ENCODE measurements around the gene NUP188. TPM values are rescaled to one million over a fixed set of nuclear protein-coding genes. Genes with fewer than 3 reads are reported as not detected.

The NUP188 gene
- polyA plus RNA-seq, 1 donor from 2014 or later, result 24.0 TPM

- no peaks in the 10 kb centered on the region for H3K9me3 ChIP-seq (ENCODE audit: low read length)
- H2AFZ ChIP-seq (ENCODE audit: low read depth, low read length), result no peak overlapping the region
- H3K4me2 ChIP-seq (ENCODE audit: low read length), result no peak overlapping the region
- H3K36me3 ChIP-seq (ENCODE audit: insufficient read depth, low read length), result no peaks in the 10 kb centered on the region
- H3K27ac ChIP-seq (ENCODE audit: low read length), result no peak overlapping the region
- no peak overlapping the region for H3K9ac ChIP-seq (ENCODE audit: low read length)
- H3K79me2 ChIP-seq (replicated peaks; ENCODE audit: insufficient read depth, low read length), result no peaks in the 10 kb centered on the region
- no peaks in the 10 kb centered on the region for H3K27me3 ChIP-seq (ENCODE audit: insufficient read depth, low read depth, low read length)
- H3K4me3 ChIP-seq (ENCODE audit: low read length), result no peak overlapping the region
- no peaks in the 10 kb centered on the region for H3K9me2 ChIP-seq (ENCODE audit: insufficient read depth, low read length)
- no peak for TF ChIP-seq EP300 (conservative IDR thresholded peaks at IDR 0.05; ENCODE audit: poor library complexity, severe bottlenecking)
- no peak for TF ChIP-seq POLR2AphosphoS5 (IDR thresholded peaks at IDR 0.05)
- TF ChIP-seq MXI1 (conservative IDR thresholded peaks at IDR 0.05; ENCODE audit: poor library complexity, severe bottlenecking), result no peak
- TF ChIP-seq, protein P1, sequence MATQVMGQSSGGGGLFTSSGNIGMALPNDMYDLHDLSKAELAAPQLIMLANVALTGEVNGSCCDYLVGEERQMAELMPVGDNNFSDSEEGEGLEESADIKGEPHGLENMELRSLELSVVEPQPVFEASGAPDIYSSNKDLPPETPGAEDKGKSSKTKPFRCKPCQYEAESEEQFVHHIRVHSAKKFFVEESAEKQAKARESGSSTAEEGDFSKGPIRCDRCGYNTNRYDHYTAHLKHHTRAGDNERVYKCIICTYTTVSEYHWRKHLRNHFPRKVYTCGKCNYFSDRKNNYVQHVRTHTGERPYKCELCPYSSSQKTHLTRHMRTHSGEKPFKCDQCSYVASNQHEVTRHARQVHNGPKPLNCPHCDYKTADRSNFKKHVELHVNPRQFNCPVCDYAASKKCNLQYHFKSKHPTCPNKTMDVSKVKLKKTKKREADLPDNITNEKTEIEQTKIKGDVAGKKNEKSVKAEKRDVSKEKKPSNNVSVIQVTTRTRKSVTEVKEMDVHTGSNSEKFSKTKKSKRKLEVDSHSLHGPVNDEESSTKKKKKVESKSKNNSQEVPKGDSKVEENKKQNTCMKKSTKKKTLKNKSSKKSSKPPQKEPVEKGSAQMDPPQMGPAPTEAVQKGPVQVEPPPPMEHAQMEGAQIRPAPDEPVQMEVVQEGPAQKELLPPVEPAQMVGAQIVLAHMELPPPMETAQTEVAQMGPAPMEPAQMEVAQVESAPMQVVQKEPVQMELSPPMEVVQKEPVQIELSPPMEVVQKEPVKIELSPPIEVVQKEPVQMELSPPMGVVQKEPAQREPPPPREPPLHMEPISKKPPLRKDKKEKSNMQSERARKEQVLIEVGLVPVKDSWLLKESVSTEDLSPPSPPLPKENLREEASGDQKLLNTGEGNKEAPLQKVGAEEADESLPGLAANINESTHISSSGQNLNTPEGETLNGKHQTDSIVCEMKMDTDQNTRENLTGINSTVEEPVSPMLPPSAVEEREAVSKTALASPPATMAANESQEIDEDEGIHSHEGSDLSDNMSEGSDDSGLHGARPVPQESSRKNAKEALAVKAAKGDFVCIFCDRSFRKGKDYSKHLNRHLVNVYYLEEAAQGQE (IDR thresholded peaks at IDR 0.05; ENCODE audit: borderline replicate concordance), result no peak
- TF ChIP-seq RAD21 (conservative IDR thresholded peaks at IDR 0.05), result no peak
- TF ChIP-seq, protein P2, sequence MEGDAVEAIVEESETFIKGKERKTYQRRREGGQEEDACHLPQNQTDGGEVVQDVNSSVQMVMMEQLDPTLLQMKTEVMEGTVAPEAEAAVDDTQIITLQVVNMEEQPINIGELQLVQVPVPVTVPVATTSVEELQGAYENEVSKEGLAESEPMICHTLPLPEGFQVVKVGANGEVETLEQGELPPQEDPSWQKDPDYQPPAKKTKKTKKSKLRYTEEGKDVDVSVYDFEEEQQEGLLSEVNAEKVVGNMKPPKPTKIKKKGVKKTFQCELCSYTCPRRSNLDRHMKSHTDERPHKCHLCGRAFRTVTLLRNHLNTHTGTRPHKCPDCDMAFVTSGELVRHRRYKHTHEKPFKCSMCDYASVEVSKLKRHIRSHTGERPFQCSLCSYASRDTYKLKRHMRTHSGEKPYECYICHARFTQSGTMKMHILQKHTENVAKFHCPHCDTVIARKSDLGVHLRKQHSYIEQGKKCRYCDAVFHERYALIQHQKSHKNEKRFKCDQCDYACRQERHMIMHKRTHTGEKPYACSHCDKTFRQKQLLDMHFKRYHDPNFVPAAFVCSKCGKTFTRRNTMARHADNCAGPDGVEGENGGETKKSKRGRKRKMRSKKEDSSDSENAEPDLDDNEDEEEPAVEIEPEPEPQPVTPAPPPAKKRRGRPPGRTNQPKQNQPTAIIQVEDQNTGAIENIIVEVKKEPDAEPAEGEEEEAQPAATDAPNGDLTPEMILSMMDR (IDR thresholded peaks at IDR 0.05; ENCODE audit: poor library complexity, severe bottlenecking), result no peak
- no peak for TF ChIP-seq TAF1 (IDR thresholded peaks at IDR 0.05; ENCODE audit: low read depth)
- TF ChIP-seq EZH2 (IDR thresholded peaks at IDR 0.05; ENCODE audit: borderline replicate concordance, insufficient read depth, low read length, poor library complexity, severe bottlenecking), result no peak
- no peak for TF ChIP-seq SMC3 (conservative IDR thresholded peaks at IDR 0.05; ENCODE audit: poor library complexity)
- no peaks in the 10 kb centered on the region for H4K20me1 ChIP-seq (ENCODE audit: insufficient read depth)
- H3F3A ChIP-seq (ENCODE audit: insufficient read depth, low read length, poor library complexity, severe bottlenecking), result no peaks in the 10 kb centered on the region
Measured at GRCh38 chr9:128933731-128934130, 13.8 kb upstream of the NUP188 start.

GRCh38 chr9:128936171-128936865 is 11.2 kb upstream of the NUP188 start:
- Histone ChIP-seq H3K79me2 (replicated peaks; ENCODE audit: insufficient read depth, low read length) (no peaks in the 10 kb centered on the region), H3K27ac (ENCODE audit: low read length) (no peak overlapping the region), H3K36me3 (ENCODE audit: insufficient read depth, low read length) (no peaks in the 10 kb centered on the region), H3K9me3 (ENCODE audit: low read length) (no peaks in the 10 kb centered on the region), H4K20me1 (ENCODE audit: insufficient read depth) (no peaks in the 10 kb centered on the region), H2AFZ (ENCODE audit: low read depth, low read length) (no peak overlapping the region), H3K4me2 (ENCODE audit: low read length) (no peak overlapping the region), H3K27me3 (ENCODE audit: insufficient read depth, low read depth, low read length) (no peaks in the 10 kb centered on the region), H3K9me2 (ENCODE audit: insufficient read depth, low read length) (no peaks in the 10 kb centered on the region), H3F3A (ENCODE audit: insufficient read depth, low read length, poor library complexity, severe bottlenecking) (no peaks in the 10 kb centered on the region), H3K4me3 (ENCODE audit: low read length) (no peak overlapping the region), H3K9ac (ENCODE audit: low read length) (no peak overlapping the region)
- TF ChIP-seq, protein P2 (IDR thresholded peaks at IDR 0.05; ENCODE audit: poor library complexity, severe bottlenecking), result no peak
- TF ChIP-seq RAD21 (conservative IDR thresholded peaks at IDR 0.05) (no peak), SMC3 (conservative IDR thresholded peaks at IDR 0.05; ENCODE audit: poor library complexity) (no peak), EZH2 (IDR thresholded peaks at IDR 0.05; ENCODE audit: borderline replicate concordance, insufficient read depth, low read length, poor library complexity, severe bottlenecking) (no peak), TAF1 (IDR thresholded peaks at IDR 0.05; ENCODE audit: low read depth) (no peak), EP300 (conservative IDR thresholded peaks at IDR 0.05; ENCODE audit: poor library complexity, severe bottlenecking) (no peak)
- TF ChIP-seq, protein P1 (IDR thresholded peaks at IDR 0.05; ENCODE audit: borderline replicate concordance), result no peak
